ENCODE data around the gene PLD1. TPM values are rescaled to one million over a fixed set of nuclear protein-coding genes. Genes with fewer than 3 reads are reported as not detected.
A peak's percentile ranks its signal among the peaks of the same experiment; 100 is the strongest.

PLD1 gene
- polyA plus RNA-seq, 2 donors: 26.0 to 31.9 TPM

- Histone ChIP-seq H3K4me1 (ENCODE audit: control insufficient read depth in 2 of 2, insufficient read depth in 2 of 2, low read length in 1 of 2) (peaks cover 2 to 12% of the 10 kb centered on the region in 2 donors), H3K27ac (ENCODE audit: low read depth in 2 of 2, low read length in 1 of 2) (peak overlapping the region; percentile 80 to 83), H3K27me3 (ENCODE audit: control insufficient read depth in 1 of 2, insufficient read depth in 2 of 2, low read length in 2 of 2) (no peaks in the 10 kb centered on the region), H3K36me3 (ENCODE audit: control insufficient read depth in 2 of 2, insufficient read depth in 2 of 2, low read length in 1 of 2) (no peaks in the 10 kb centered on the region), H3K9me3 (ENCODE audit: control insufficient read depth in 2 of 2, insufficient read depth in 1 of 2, low read depth in 1 of 2, low read length in 1 of 2) (no peaks in the 10 kb centered on the region), H3K4me3 (ENCODE audit: low read depth in 1 of 2, low read length in 2 of 2) (no peak overlapping the region)
- WGBS, 2 donors: 29 to 43% methylated on average over 4 of the region's 4 CpGs
Measured at GRCh38 chr3:171801738-171802589, 8.3 kb downstream of the PLD1 start.

GRCh38 chr3:171799501-171799900 lies 10.8 kb downstream of the PLD1 start:
- H3K9me3 ChIP-seq (ENCODE audit: control insufficient read depth in 2 of 2, insufficient read depth in 1 of 2, low read depth in 1 of 2, low read length in 1 of 2): no peaks in the 10 kb centered on the region
- 96 to 100% methylated on average over 1 of the region's 1 CpG for WGBS, 2 donors
- peaks cover 2 to 9% of the 10 kb centered on the region in 2 donors for H3K4me1 ChIP-seq (ENCODE audit: control insufficient read depth in 2 of 2, insufficient read depth in 2 of 2, low read length in 1 of 2)
- no peak overlapping the region for H3K4me3 ChIP-seq (ENCODE audit: low read depth in 1 of 2, low read length in 2 of 2)
- H3K27ac ChIP-seq (ENCODE audit: low read depth in 2 of 2, low read length in 1 of 2): no peak overlapping the region
- no peaks in the 10 kb centered on the region for H3K27me3 ChIP-seq (ENCODE audit: control insufficient read depth in 1 of 2, insufficient read depth in 2 of 2, low read length in 2 of 2)
- no peaks in the 10 kb centered on the region for H3K36me3 ChIP-seq (ENCODE audit: control insufficient read depth in 2 of 2, insufficient read depth in 2 of 2, low read length in 1 of 2)

- WGBS, 2 donors: 52 to 58% methylated on average over 3 of the region's 3 CpGs
- Histone ChIP-seq H3K27ac (ENCODE audit: low read depth in 2 of 2, low read length in 1 of 2) (peak overlapping the region; percentile 15 to 79), H3K36me3 (ENCODE audit: control insufficient read depth in 2 of 2, insufficient read depth in 2 of 2, low read length in 1 of 2) (no peaks in the 10 kb centered on the region), H3K27me3 (ENCODE audit: control insufficient read depth in 1 of 2, insufficient read depth in 2 of 2, low read length in 2 of 2) (no peaks in the 10 kb centered on the region), H3K4me3 (ENCODE audit: low read depth in 1 of 2, low read length in 2 of 2) (no peak overlapping the region), H3K4me1 (ENCODE audit: control insufficient read depth in 2 of 2, insufficient read depth in 2 of 2, low read length in 1 of 2) (peaks cover 2 to 7% of the 10 kb centered on the region in 2 donors), H3K9me3 (ENCODE audit: control insufficient read depth in 2 of 2, insufficient read depth in 1 of 2, low read depth in 1 of 2, low read length in 1 of 2) (no peaks in the 10 kb centered on the region)
Measured at GRCh38 chr3:171797873-171798272, 12.4 kb downstream of the PLD1 start.

DNA sequence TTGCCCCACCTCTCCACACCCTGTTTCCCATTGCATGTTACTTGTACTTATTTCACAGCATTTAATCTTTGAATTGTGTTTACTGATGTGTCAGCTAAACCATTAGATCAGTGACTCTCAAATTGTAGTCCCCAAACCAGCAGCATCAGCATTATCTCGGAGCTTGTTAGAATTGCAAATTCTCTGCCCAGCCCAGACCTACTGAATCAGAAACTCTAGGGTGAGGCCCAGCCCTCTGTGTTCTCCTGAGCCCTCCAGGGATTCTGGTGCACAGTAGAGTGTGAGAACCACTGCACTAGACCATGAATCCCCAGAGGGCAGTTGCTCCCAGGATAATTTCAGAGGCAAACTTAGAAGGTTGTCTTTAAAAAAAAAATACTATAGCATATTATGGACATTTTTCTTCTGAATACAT lies 13.0 kb downstream of the PLD1 start:
- H3K27ac ChIP-seq (ENCODE audit: low read depth in 2 of 2, low read length in 1 of 2): peak overlapping the region; percentile 68 to 76
- 42 to 59% methylated on average over 1 of the region's 1 CpG for WGBS, 2 donors
- no peaks in the 10 kb centered on the region for H3K27me3 ChIP-seq (ENCODE audit: control insufficient read depth in 1 of 2, insufficient read depth in 2 of 2, low read length in 2 of 2)
- peak overlapping the region in 1 of 2 donors; percentile 0 for H3K4me3 ChIP-seq (ENCODE audit: low read depth in 1 of 2, low read length in 2 of 2)
- no peaks in the 10 kb centered on the region for H3K9me3 ChIP-seq (ENCODE audit: control insufficient read depth in 2 of 2, insufficient read depth in 1 of 2, low read depth in 1 of 2, low read length in 1 of 2)
- no peaks in the 10 kb centered on the region for H3K36me3 ChIP-seq (ENCODE audit: control insufficient read depth in 2 of 2, insufficient read depth in 2 of 2, low read length in 1 of 2)
- H3K4me1 ChIP-seq (ENCODE audit: control insufficient read depth in 2 of 2, insufficient read depth in 2 of 2, low read length in 1 of 2): peaks cover 3 to 9% of the 10 kb centered on the region in 2 donors

GRCh38 chr3:171796625-171797264 lies 13.5 kb downstream of the PLD1 start:
- peak overlapping the region; percentile 68 to 94 for H3K27ac ChIP-seq (ENCODE audit: low read depth in 2 of 2, low read length in 1 of 2)

DNA sequence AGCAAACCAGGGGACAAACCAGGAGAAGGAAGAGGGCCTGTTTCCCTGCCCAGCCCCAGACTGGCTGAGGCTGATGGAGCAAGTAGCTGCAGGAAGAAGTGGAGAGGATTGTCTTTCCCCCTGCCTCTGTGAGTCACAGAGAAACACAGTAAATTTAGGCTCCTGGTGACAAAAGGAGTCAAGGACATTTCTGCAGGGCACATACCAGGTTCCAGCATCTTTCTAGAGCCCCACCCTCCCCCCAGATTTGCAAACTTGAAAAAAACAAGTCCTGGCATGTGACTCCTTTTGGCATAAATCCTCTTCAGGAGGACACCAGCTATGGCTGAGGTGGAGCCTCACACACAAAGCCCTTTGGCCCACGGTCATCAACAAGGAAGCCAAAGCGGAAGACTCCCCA lies 17.8 kb downstream of the PLD1 start:
- H3K9me3 ChIP-seq (ENCODE audit: control insufficient read depth in 2 of 2, insufficient read depth in 1 of 2, low read depth in 1 of 2, low read length in 1 of 2): no peaks in the 10 kb centered on the region
- H3K27ac ChIP-seq (ENCODE audit: low read depth in 2 of 2, low read length in 1 of 2): peak overlapping the region; percentile 81 to 94
- no peak overlapping the region for H3K4me3 ChIP-seq (ENCODE audit: low read depth in 1 of 2, low read length in 2 of 2)
- no peaks in the 10 kb centered on the region for H3K36me3 ChIP-seq (ENCODE audit: control insufficient read depth in 2 of 2, insufficient read depth in 2 of 2, low read length in 1 of 2)
- whole genome bisulfite sequencing, 2 donors: 61 to 73% methylated on average over 2 of the region's 2 CpGs
- H3K4me1 ChIP-seq (ENCODE audit: control insufficient read depth in 2 of 2, insufficient read depth in 2 of 2, low read length in 1 of 2): peaks cover 3 to 16% of the 10 kb centered on the region in 2 donors
- H3K27me3 ChIP-seq (ENCODE audit: control insufficient read depth in 1 of 2, insufficient read depth in 2 of 2, low read length in 2 of 2): no peaks in the 10 kb centered on the region

More at GRCh38 chr3:171796625-171797264, 13.5 kb downstream of the PLD1 start:
- no peaks in the 10 kb centered on the region for H3K36me3 ChIP-seq (ENCODE audit: control insufficient read depth in 2 of 2, insufficient read depth in 2 of 2, low read length in 1 of 2)
- peak overlapping the region in 1 of 2 donors; percentile 0 for H3K4me3 ChIP-seq (ENCODE audit: low read depth in 1 of 2, low read length in 2 of 2)
- peaks cover 5 to 14% of the 10 kb centered on the region in 2 donors for H3K4me1 ChIP-seq (ENCODE audit: control insufficient read depth in 2 of 2, insufficient read depth in 2 of 2, low read length in 1 of 2)
- H3K9me3 ChIP-seq (ENCODE audit: control insufficient read depth in 2 of 2, insufficient read depth in 1 of 2, low read depth in 1 of 2, low read length in 1 of 2): no peaks in the 10 kb centered on the region
- no peaks in the 10 kb centered on the region for H3K27me3 ChIP-seq (ENCODE audit: control insufficient read depth in 1 of 2, insufficient read depth in 2 of 2, low read length in 2 of 2)
- 76 to 81% methylated on average over 4 of the region's 4 CpGs for WGBS, 2 donors

- no peak overlapping the region for H3K4me3 ChIP-seq (ENCODE audit: low read depth in 1 of 2, low read length in 2 of 2)
Measured at GRCh38 chr3:171791692-171792076, 18.6 kb downstream of the PLD1 start.

GRCh38 chr3:171790898-171791691 lies 19.2 kb downstream of the PLD1 start:
- Histone ChIP-seq H3K4me3 (ENCODE audit: low read depth in 1 of 2, low read length in 2 of 2) (no peak overlapping the region), H3K27me3 (ENCODE audit: control insufficient read depth in 1 of 2, insufficient read depth in 2 of 2, low read length in 2 of 2) (no peaks in the 10 kb centered on the region), H3K27ac (ENCODE audit: low read depth in 2 of 2, low read length in 1 of 2) (peak overlapping the region; percentile 81 to 82), H3K36me3 (ENCODE audit: control insufficient read depth in 2 of 2, insufficient read depth in 2 of 2, low read length in 1 of 2) (no peaks in the 10 kb centered on the region), H3K9me3 (ENCODE audit: control insufficient read depth in 2 of 2, insufficient read depth in 1 of 2, low read depth in 1 of 2, low read length in 1 of 2) (no peaks in the 10 kb centered on the region), H3K4me1 (ENCODE audit: control insufficient read depth in 2 of 2, insufficient read depth in 2 of 2, low read length in 1 of 2) (peaks cover 3 to 16% of the 10 kb centered on the region in 2 donors)
- 46 to 64% methylated on average over 5 of the region's 5 CpGs for WGBS, 2 donors

More at GRCh38 chr3:171791692-171792076, 18.6 kb downstream of the PLD1 start:
- WGBS, 2 donors: 32 to 40% methylated on average over 5 of the region's 5 CpGs
- Histone ChIP-seq H3K4me1 (ENCODE audit: control insufficient read depth in 2 of 2, insufficient read depth in 2 of 2, low read length in 1 of 2) (peaks cover 3 to 16% of the 10 kb centered on the region in 2 donors), H3K9me3 (ENCODE audit: control insufficient read depth in 2 of 2, insufficient read depth in 1 of 2, low read depth in 1 of 2, low read length in 1 of 2) (no peaks in the 10 kb centered on the region), H3K27ac (ENCODE audit: low read depth in 2 of 2, low read length in 1 of 2) (peak overlapping the region; percentile 81 to 94), H3K27me3 (ENCODE audit: control insufficient read depth in 1 of 2, insufficient read depth in 2 of 2, low read length in 2 of 2) (no peaks in the 10 kb centered on the region), H3K36me3 (ENCODE audit: control insufficient read depth in 2 of 2, insufficient read depth in 2 of 2, low read length in 1 of 2) (no peaks in the 10 kb centered on the region)

DNA sequence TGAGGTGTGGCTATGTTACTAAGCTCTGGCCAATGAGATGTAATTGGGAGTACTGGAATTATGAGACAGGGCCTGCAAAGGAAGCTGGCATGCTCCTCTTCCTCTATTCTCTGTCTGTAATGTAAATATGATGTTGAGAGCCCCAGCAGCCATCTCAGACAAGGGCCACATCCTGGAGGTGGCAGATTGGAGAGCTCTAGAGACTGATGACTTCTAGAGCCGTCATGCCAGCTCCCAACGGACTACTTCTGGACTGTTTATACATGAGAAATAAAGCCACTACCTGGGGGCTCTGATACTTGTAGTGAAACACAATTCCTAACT lies 19.7 kb downstream of the PLD1 start:
- Histone ChIP-seq H3K4me1 (ENCODE audit: control insufficient read depth in 2 of 2, insufficient read depth in 2 of 2, low read length in 1 of 2) (peaks cover 3 to 16% of the 10 kb centered on the region in 2 donors), H3K36me3 (ENCODE audit: control insufficient read depth in 2 of 2, insufficient read depth in 2 of 2, low read length in 1 of 2) (no peaks in the 10 kb centered on the region), H3K27ac (ENCODE audit: low read depth in 2 of 2, low read length in 1 of 2) (peak overlapping the region; percentile 80 to 81), H3K9me3 (ENCODE audit: control insufficient read depth in 2 of 2, insufficient read depth in 1 of 2, low read depth in 1 of 2, low read length in 1 of 2) (no peaks in the 10 kb centered on the region), H3K27me3 (ENCODE audit: control insufficient read depth in 1 of 2, insufficient read depth in 2 of 2, low read length in 2 of 2) (no peaks in the 10 kb centered on the region), H3K4me3 (ENCODE audit: low read depth in 1 of 2, low read length in 2 of 2) (no peak overlapping the region)
- WGBS, 2 donors: 71 to 85% methylated on average over 2 of the region's 2 CpGs
